GM06990 (cell line): ENCODE measurements around the gene TNFRSF8.

ENCODE experiments used
- DNase-seq: peaks from one replicate; pipeline ENCODE4 v3.0.0-alpha.2; 2011; ENCODE audit not compliant: insufficient read length; ENCODE audit errors: extremely low read depth
- H3K27me3 ChIP-seq: replicated peaks from 2 replicates; pipeline ENCODE4 v1.6.0; 2011; ENCODE audit warnings: low read length; ENCODE audit not compliant: control insufficient read depth, insufficient read depth
- H3K36me3 ChIP-seq: 2 replicates; pipeline ENCODE4 v1.5.1; 2011; ENCODE audit warnings: low read length; ENCODE audit not compliant: control insufficient read depth, insufficient read depth
- H3K4me3 ChIP-seq: replicated peaks from 2 replicates; pipeline ENCODE4 v1.5.1; 2011; ENCODE audit warnings: low read depth, mild to moderate bottlenecking, control low read depth, low read length
- TF ChIP-seq, protein P1 (sequence below): IDR thresholded peaks from 2 replicates; pipeline ENCODE4 v1.5.1; 2011; ENCODE audit warnings: low read length, control low read depth, mild to moderate bottlenecking, inconsistent platforms; ENCODE audit not compliant: insufficient read depth, poor library complexity, severe bottlenecking

TNFRSF8 gene

DNA sequence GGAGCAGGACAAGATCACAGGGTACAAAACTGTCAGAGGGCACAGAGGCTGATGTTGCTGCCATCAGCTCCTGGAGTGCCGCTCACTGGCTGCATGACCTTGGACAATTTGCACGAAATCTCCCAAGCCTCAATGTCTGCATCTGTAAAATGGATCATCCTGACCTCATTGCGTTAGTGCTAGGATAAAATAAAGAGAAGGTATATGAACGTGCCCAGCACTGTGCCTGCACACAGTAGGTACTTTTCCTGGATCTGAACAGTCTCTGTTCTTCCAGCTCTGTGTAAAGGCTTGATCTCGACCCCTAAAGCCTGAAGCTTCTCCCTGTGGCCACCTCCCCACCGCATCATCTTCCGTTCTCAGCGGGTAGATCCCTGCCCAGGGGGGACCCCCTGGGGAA is 116.6 kb downstream of the TNFRSF8 start:
- no peak overlapping the region for H3K4me3 ChIP-seq
- TF ChIP-seq, protein P1, sequence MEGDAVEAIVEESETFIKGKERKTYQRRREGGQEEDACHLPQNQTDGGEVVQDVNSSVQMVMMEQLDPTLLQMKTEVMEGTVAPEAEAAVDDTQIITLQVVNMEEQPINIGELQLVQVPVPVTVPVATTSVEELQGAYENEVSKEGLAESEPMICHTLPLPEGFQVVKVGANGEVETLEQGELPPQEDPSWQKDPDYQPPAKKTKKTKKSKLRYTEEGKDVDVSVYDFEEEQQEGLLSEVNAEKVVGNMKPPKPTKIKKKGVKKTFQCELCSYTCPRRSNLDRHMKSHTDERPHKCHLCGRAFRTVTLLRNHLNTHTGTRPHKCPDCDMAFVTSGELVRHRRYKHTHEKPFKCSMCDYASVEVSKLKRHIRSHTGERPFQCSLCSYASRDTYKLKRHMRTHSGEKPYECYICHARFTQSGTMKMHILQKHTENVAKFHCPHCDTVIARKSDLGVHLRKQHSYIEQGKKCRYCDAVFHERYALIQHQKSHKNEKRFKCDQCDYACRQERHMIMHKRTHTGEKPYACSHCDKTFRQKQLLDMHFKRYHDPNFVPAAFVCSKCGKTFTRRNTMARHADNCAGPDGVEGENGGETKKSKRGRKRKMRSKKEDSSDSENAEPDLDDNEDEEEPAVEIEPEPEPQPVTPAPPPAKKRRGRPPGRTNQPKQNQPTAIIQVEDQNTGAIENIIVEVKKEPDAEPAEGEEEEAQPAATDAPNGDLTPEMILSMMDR: no peak
- DNase-seq: no peak
- H3K27me3 ChIP-seq: no peaks in the 10 kb centered on the region
- peaks cover 4% of the 10 kb centered on the region for H3K36me3 ChIP-seq

DNA sequence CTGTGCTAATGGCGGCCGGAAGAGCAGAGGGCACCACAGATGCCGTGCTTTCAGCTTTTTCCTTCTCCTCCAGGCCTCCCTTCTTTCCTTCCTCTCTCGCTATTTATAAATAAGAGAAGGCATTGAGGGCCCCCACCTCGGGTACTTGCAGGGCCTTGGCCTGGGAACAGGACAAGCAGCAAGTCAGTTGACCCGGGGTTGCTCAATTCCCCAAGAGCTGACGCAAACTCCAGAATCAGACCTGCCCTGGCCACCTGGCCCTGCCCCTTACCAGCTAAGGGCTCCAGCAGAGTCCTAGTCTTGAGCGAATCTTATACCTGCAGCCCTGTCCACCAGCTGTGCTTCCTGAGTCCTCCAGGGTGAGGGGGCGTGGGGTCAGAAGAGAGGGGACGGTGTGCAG is 117.2 kb downstream of the TNFRSF8 start:
- H3K27me3 ChIP-seq: no peaks in the 10 kb centered on the region
- no peak overlapping the region for H3K4me3 ChIP-seq
- DNase-seq: no peak
- TF ChIP-seq, protein P1: no peak
- H3K36me3 ChIP-seq: peaks cover 4% of the 10 kb centered on the region

DNA sequence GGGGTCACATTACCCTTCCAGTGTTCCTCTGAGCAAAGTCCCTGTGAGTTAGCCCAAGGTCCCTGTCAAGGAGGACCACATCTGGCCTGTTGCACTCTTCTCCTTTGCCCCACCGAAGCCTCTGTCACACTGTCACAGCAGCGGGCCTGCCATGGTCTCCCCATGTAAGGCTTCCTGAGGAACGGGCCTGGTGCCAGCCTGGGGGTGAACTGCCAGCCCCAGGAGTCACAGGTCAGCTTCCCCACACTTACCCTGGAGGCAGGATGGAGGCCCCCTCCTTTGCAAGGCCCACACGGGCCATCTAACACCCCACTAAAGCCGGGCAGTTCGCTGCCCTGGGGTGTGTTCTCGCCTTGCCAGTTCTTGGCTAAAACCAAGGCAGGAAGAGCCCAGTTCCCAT is 117.8 kb downstream of the TNFRSF8 start:
- TF ChIP-seq, protein P1: no peak
- peaks cover 4% of the 10 kb centered on the region for H3K36me3 ChIP-seq
- no peak overlapping the region for H3K4me3 ChIP-seq
- no peaks in the 10 kb centered on the region for H3K27me3 ChIP-seq
- no peak for DNase-seq

DNA sequence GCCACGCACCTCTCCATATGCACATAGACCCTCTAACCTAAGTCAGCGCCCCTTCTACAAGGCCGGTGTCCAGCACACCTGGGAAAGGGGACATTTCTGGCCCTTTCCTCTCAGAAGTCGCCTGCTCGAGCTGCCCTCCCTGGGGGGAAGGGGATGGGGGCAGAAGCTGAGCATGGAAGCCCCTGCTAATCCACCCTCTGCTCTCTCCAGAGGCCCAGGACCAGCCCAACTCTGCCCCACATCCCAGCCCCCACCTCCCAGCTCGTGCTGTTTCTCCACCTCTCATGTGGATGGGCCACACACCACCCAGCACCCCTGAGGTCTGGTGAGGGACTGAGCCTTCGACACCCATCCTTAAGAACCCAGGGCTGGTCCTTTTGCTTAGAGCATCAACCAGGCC is 118.5 kb downstream of the TNFRSF8 start:
- Histone ChIP-seq H3K27me3 (no peaks in the 10 kb centered on the region), H3K36me3 (peaks cover 7% of the 10 kb centered on the region), H3K4me3 (no peak overlapping the region)
- TF ChIP-seq, protein P1: no peak
- no peak for DNase-seq

DNA sequence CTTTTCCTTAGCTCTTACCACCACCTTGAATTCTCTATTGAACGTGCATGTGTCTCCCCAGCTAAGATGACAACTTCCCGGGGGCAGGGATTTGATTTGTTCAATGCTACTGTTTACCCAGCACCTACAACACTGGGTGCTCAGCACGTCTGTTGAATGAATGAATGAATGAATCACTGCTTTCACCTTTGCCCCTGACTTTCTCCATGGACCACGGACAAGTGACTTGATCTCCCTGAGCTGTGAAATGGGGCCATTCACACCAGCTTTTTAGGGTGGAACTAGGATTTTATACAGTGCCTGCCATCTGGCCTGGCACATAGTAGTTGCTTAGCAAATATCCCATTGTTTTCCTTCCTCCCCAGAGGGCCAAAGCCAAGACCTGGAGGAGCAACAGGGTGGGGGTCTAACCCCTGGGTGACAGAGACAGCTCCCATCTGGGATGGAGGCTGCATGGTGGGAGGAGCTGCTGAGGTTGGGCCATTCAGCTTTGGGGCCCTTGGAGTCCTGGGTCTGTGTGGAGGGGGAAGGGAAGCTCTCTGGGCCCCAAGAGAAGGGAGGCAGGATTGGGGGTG is 119.4 kb downstream of the TNFRSF8 start:
- no peak for DNase-seq
- peaks cover 7% of the 10 kb centered on the region for H3K36me3 ChIP-seq
- no peaks in the 10 kb centered on the region for H3K27me3 ChIP-seq
- H3K4me3 ChIP-seq: no peak overlapping the region
- TF ChIP-seq, protein P1: no peak
